Measurements from ENCODE around the gene SLC6A17.
A peak's percentile ranks its signal among the peaks of the same experiment; 100 is the strongest.

SLC6A17 gene

GRCh38 chr1:110235181-110235833, 85.0 kb downstream of the SLC6A17 start:
- ATAC-seq = peak; percentile 59
- TF ChIP-seq ZNF8 (CRISPR knock-in tag; IDR thresholded peaks at IDR 0.05) = 0 out of 2 replicates have a peak, but pooled peaks have one; percentile 14
- peak; percentile 15; the same call in 1 of the 2 replicates for TF ChIP-seq CREB5 (CRISPR knock-in tag; IDR thresholded peaks at IDR 0.05; ENCODE audit: low read depth)
- no peak for TF ChIP-seq ZNF70 (CRISPR knock-in tag; IDR thresholded peaks at IDR 0.05)
- TF ChIP-seq PPARA (CRISPR knock-in tag; IDR thresholded peaks at IDR 0.05; ENCODE audit: borderline replicate concordance) = 0 out of 2 replicates have a peak, but pooled peaks have one; percentile 41
- peak; percentile 57; the same call in 1 of the 2 replicates for TF ChIP-seq TSHZ2 (CRISPR knock-in tag; IDR thresholded peaks at IDR 0.05)
- no peak for TF ChIP-seq ZC3H10 (CRISPR knock-in tag; IDR thresholded peaks at IDR 0.05)
- TF ChIP-seq ISL1 (CRISPR knock-in tag; IDR thresholded peaks at IDR 0.05) = peak; percentile 38; the same call in 1 of the 2 replicates

- TF ChIP-seq POU6F1 (CRISPR knock-in tag; IDR thresholded peaks at IDR 0.05; ENCODE audit: borderline replicate concordance, low read depth) = no peak
- TF ChIP-seq ZFP3 (CRISPR knock-in tag; IDR thresholded peaks at IDR 0.05) = peak; percentile 93
- peak; percentile 52 for ATAC-seq
Observed at GRCh38 chr1:110235834-110236682, 85.8 kb downstream of the SLC6A17 start.

GRCh38 chr1:110237386-110238152, 87.3 kb downstream of the SLC6A17 start:
- no peak for ATAC-seq
- TF ChIP-seq POU6F1 (CRISPR knock-in tag; IDR thresholded peaks at IDR 0.05; ENCODE audit: borderline replicate concordance, low read depth) (no peak), ARNTL (CRISPR knock-in tag; IDR thresholded peaks at IDR 0.05; ENCODE audit: borderline replicate concordance, low read depth) (no peak), TOX (CRISPR knock-in tag; IDR thresholded peaks at IDR 0.05; ENCODE audit: borderline replicate concordance) (no peak), TCF4 (CRISPR knock-in tag; IDR thresholded peaks at IDR 0.05; ENCODE audit: borderline replicate concordance) (no peak), PPARA (CRISPR knock-in tag; IDR thresholded peaks at IDR 0.05; ENCODE audit: borderline replicate concordance) (no peak), TSHZ2 (CRISPR knock-in tag; IDR thresholded peaks at IDR 0.05) (no peak), CSRNP3 (CRISPR knock-in tag; IDR thresholded peaks at IDR 0.05) (no peak), CREB5 (CRISPR knock-in tag; IDR thresholded peaks at IDR 0.05; ENCODE audit: low read depth) (no peak), ZFP3 (CRISPR knock-in tag; IDR thresholded peaks at IDR 0.05) (no peak), PATZ1 (CRISPR knock-in tag; IDR thresholded peaks at IDR 0.05; ENCODE audit: borderline replicate concordance) (no peak), ZNF565 (CRISPR knock-in tag; conservative IDR thresholded peaks at IDR 0.05; ENCODE audit: low read depth) (no peak), GLIS3 (CRISPR knock-in tag; IDR thresholded peaks at IDR 0.05) (no peak), BACH2 (CRISPR knock-in tag; IDR thresholded peaks at IDR 0.05; ENCODE audit: borderline replicate concordance) (no peak)
